K562 (cell line): ENCODE measurements around the gene ADRA2B. TPM values are rescaled to one million over a fixed set of nuclear protein-coding genes. Genes with fewer than 3 reads are reported as not detected.

Source experiments
- ATAC-seq: fragments of 200-7000 bp; cut with Tn5 transposase; 3 replicates; pipeline ENCODE4 v1.9.1; 2020; ENCODE audit warnings: moderate library complexity
- BruUV-seq: library from RNA; stranded (reverse); fragments of 400-500 nt; replicated peaks from 2 replicates; lab custom pipeline; 2021; lab: Mats Ljungman, UMichigan
- CTCF ChIA-PET: fragments of 300-600 bp; formaldehyde crosslinking; extraction: SDS; loops from one replicate; lab custom pipeline; 2021; ENCODE audit warnings: low intra/inter-chr PET ratio; lab: Yijun Ruan, JAX
- POLR2A ChIA-PET: fragments of 300-600, 350-650 bp; sonication (Branson Sonifier 250); formaldehyde crosslinking; extraction: SDS; loops from one replicate; lab custom pipeline; 2021; ENCODE audit warnings: antibody characterized with exemption, inconsistent platforms; lab: Yijun Ruan, JAX
- DNase-seq, 4 experiments: peaks; one replicate each; pipeline versions ENCODE4 v3.0.0 to v3.0.0-alpha.2; 2011 to 2018; ENCODE audit warnings: low spot score in 3 of 4, mixed read lengths in 3 of 4; ENCODE audit errors: extremely low read depth in 1 of 4
- FAIRE-seq: peaks from 2 replicates; lab custom pipeline; 2011; peaks lifted over from hg19 to GRCh38; lab: Jason Lieb, UNC
- H2AFZ ChIP-seq: 2 replicates; pipeline ENCODE4 v1.6.0; 2011; ENCODE audit warnings: low read depth, low read length, control low read depth, inconsistent platforms
- H3K27ac ChIP-seq: fragments of 200-600 bp; 3 replicates; pipeline ENCODE4 v1.8.0; 2011; ENCODE audit warnings: low read depth, mild to moderate bottlenecking, control low read depth, inconsistent platforms, low read length, moderate library complexity, mixed read lengths; ENCODE audit errors: extremely low read depth
- H3K27me3 ChIP-seq, 2 experiments: fragments of 300-600 bp in 1 of 2; 2 replicates in 1 of 2; 3 replicates in 1 of 2; pipeline versions ENCODE4 v1.6.0 to v1.8.0; 2011; ENCODE audit warnings: inconsistent platforms in 2 of 2, low read length in 2 of 2, mild to moderate bottlenecking in 1 of 2, mixed read lengths in 1 of 2, moderate library complexity in 1 of 2; ENCODE audit not compliant: control insufficient read depth in 2 of 2, insufficient read depth in 2 of 2
- H3K36me3 ChIP-seq: fragments of 300-600 bp; 3 replicates; pipeline ENCODE4 v1.8.0; 2011; ENCODE audit warnings: mild to moderate bottlenecking, low read length, inconsistent platforms; ENCODE audit not compliant: control insufficient read depth, insufficient read depth
- H3K4me1 ChIP-seq, 2 experiments: fragments of 200-600 bp in 1 of 2; replicated peaks in 1 of 2; 2 replicates in 1 of 2; 3 replicates in 1 of 2; pipeline versions ENCODE4 v1.5.1 to v1.8.0; 2011; ENCODE audit warnings: inconsistent platforms in 2 of 2, low read length in 2 of 2, mild to moderate bottlenecking in 1 of 2, mixed read lengths in 1 of 2, moderate library complexity in 1 of 2; ENCODE audit not compliant: control insufficient read depth in 2 of 2, insufficient read depth in 2 of 2
- H3K4me2 ChIP-seq: 2 replicates; pipeline ENCODE4 v1.6.1; 2011; ENCODE audit warnings: low read length, control low read depth, inconsistent platforms, mixed read lengths; ENCODE audit not compliant: insufficient read depth
- H3K4me3 ChIP-seq: fragments of 200-600 bp; sonication (generic), shearing (Covaris generic); 2 replicates; pipeline ENCODE4 v1.5.1; 2016; ENCODE audit warnings: control low read depth, inconsistent platforms
- H3K79me2 ChIP-seq: fragments of 200-600 bp; 3 replicates; pipeline ENCODE4 v1.8.0; 2011; ENCODE audit warnings: low read length, inconsistent platforms; ENCODE audit not compliant: control insufficient read depth, insufficient read depth
- H3K9ac ChIP-seq, 2 experiments: 2 replicates each; pipeline versions ENCODE4 v1.6.0 to v1.6.1; 2011; ENCODE audit warnings: low read depth in 2 of 2, low read length in 2 of 2, control low read depth in 1 of 2, inconsistent platforms in 1 of 2, mild to moderate bottlenecking in 1 of 2, mixed read lengths in 1 of 2; ENCODE audit not compliant: insufficient read depth in 1 of 2
- H3K9me1 ChIP-seq: one replicate; pipeline ENCODE4 v1.6.0; 2011; ENCODE audit warnings: inconsistent platforms, mild to moderate bottlenecking, low read length, moderate library complexity; ENCODE audit not compliant: control insufficient read depth, insufficient read depth
- H3K9me3 ChIP-seq: replicated peaks from 2 replicates; pipeline ENCODE4 v1.5.1; 2011; ENCODE audit warnings: low read depth, low read length, inconsistent platforms; ENCODE audit not compliant: control insufficient read depth, insufficient read depth
- H4K20me1 ChIP-seq: replicated peaks from 2 replicates; pipeline ENCODE4 v1.6.1; 2011; ENCODE audit warnings: low read length, inconsistent platforms, mixed read lengths; ENCODE audit not compliant: control insufficient read depth, insufficient read depth
- CBX3 ChIP-seq, 2 experiments: IDR thresholded peaks; 1 replicate in 1 of 2; 2 replicates in 1 of 2; pipeline ENCODE4 v1.6.1; 2012; ENCODE audit warnings: inconsistent platforms in 2 of 2, low read length in 2 of 2, borderline replicate concordance in 1 of 2, control low read depth in 1 of 2
- CEBPG ChIP-seq, 3 experiments: fragments of 200-800 bp in 1 of 3; sonication (Bioruptor generic) in 1 of 3; sonication (generic) in 1 of 3; formaldehyde crosslinking in 1 of 3; IDR thresholded peaks in 2 of 3; conservative IDR thresholded peaks in 1 of 3; 2 replicates each; pipeline versions ENCODE4 v1.6.1 to v1.8.0; 2016 to 2022; ENCODE audit warnings: missing compliant biosample characterization in 2 of 3, missing genetic modification characterization in 2 of 3, mild to moderate bottlenecking in 1 of 3, missing genetic modification reagents in 1 of 3
- CTBP1 ChIP-seq: fragments of 450-650 bp; IDR thresholded peaks from 2 replicates; pipeline ENCODE4 v1.6.1; 2016; ENCODE audit warnings: borderline replicate concordance
- CTCF ChIP-seq, 3 experiments: IDR thresholded peaks in 2 of 3; conservative IDR thresholded peaks in 1 of 3; 2 replicates each; pipeline ENCODE4 v1.5.1; 2011 to 2012; ENCODE audit warnings: low read length in 3 of 3, mild to moderate bottlenecking in 3 of 3, control low read depth in 2 of 3, improper control_type of control experiment in 1 of 3, inconsistent platforms in 1 of 3, low read depth in 1 of 3, mixed read lengths in 1 of 3, moderate library complexity in 1 of 3; ENCODE audit not compliant: insufficient read depth in 2 of 3
- MCM3 ChIP-seq: fragments of 450-650 bp; IDR thresholded peaks from 2 replicates; pipeline ENCODE4 v1.6.1; 2016
- MXD1 ChIP-seq: fragments of 250-450 bp; sonication (Bioruptor Pico); IDR thresholded peaks from 2 replicates; pipeline ENCODE4 v1.8.0; 2021; ENCODE audit warnings: borderline replicate concordance, mild to moderate bottlenecking, moderate library complexity; ENCODE audit not compliant: poor library complexity, severe bottlenecking
- REST ChIP-seq, 2 experiments: fragments of 450-650 bp; formaldehyde crosslinking in 1 of 2; IDR thresholded peaks; 2 replicates each; pipeline versions ENCODE4 v1.4.0 to v1.6.1; 2014 to 2020; ENCODE audit warnings: mild to moderate bottlenecking in 2 of 2, borderline replicate concordance in 1 of 2, low read depth in 1 of 2
- SLC30A9 ChIP-seq: fragments of 250-450 bp; sonication (Bioruptor Pico); IDR thresholded peaks from 2 replicates; pipeline ENCODE4 v1.8.0; 2022; ENCODE audit warnings: mild to moderate bottlenecking, moderate library complexity
- WGBS: fragments of 100-300 bp; shearing (Covaris generic); methylation state at CpG from one replicate; pipeline ENCODE4 v1.1.6; 2016; ENCODE audit warnings: low coverage, mixed read lengths; ENCODE audit not compliant: insufficient coverage; ENCODE audit errors: missing lambda C conversion rate; 5-methylcytosine and 5-hydroxymethylcytosine counted together
- in situ Hi-C: fragments of 300-500 bp; cut with MboI; formaldehyde crosslinking; loops from 4 replicates; pipeline ENCODE4 v1.15.0; 2018; ENCODE audit warnings: inconsistent platforms, mixed read lengths
- intact Hi-C: fragments of 100-400 bp; cut with micrococcal nuclease; formaldehyde crosslinking; loops from 2 replicates; pipeline ENCODE4 v1.14.2; 2022
- polyA plus RNA-seq, 8 experiments: library from polyadenylated mRNA; depleted of rRNA in 4 of 8; stranded (reverse) in 5 of 8; unstranded in 3 of 8; fragments of >200 nt; fragmentation: Nextera tagmentation in 2 of 8; fragmentation: Illumina TruSeq in 1 of 8; extraction: Ambion mirVana in 2 of 8; extraction: Trizol in 1 of 8; gene quantifications; 2 replicates each; pipeline versions ENCODE4 v1.2.1 to v1.2.3, GENCODE V29; 2011 to 2014; ENCODE audit warnings: inconsistent platforms in 1 of 8, missing spikeins in 1 of 8
- total RNA-seq, 7 experiments: library from RNA; depleted of rRNA in 6 of 7; stranded (reverse); fragments of >200 nt in 6 of 7; fragmentation: Illumina TruSeq in 2 of 7; extraction: Trizol in 2 of 7; gene quantifications; 2 replicates each; pipeline versions ENCODE4 v1.2.1 to v1.2.3, GENCODE V29; 2011 to 2021; ENCODE audit warnings: low replicate concordance in 1 of 7

ADRA2B gene
- total and polyA plus RNA-seq, 9 of the 15 experiments (the other 6 are each of a cell fraction or from before 2014, with no cell fraction given), result not detected

- FAIRE-seq, result no peak
- H3K27ac ChIP-seq, result no peak overlapping the region
- peaks cover 22 to 85% of the 10 kb centered on the region in 2 experiments; a peak in 4 of 5 replicates for H3K27me3 ChIP-seq
- H3K4me1 ChIP-seq, result peaks cover 3 to 45% of the 10 kb centered on the region in 2 experiments; a peak in 4 of 5 replicates
- H3K9ac ChIP-seq, result no peak overlapping the region
- BruUV-seq, result no TSS peak
- in situ Hi-C loops (no loop called here), intact Hi-C loops (no loop called here)
- no peak for ATAC-seq
- H3K36me3 ChIP-seq, result no peaks in the 10 kb centered on the region
- POLR2A ChIA-PET, result no interaction called here
- H3K4me2 ChIP-seq, result no peak overlapping the region
- CTCF ChIA-PET, result no interaction called here
- no peaks in the 10 kb centered on the region for H3K9me1 ChIP-seq
- no peaks in the 10 kb centered on the region for H3K9me3 ChIP-seq
- 0% methylated on average over 5 of the region's 5 CpGs for WGBS
- peaks cover 17% of the 10 kb centered on the region for H4K20me1 ChIP-seq
- no peaks in the 10 kb centered on the region for H3K79me2 ChIP-seq
- DNase-seq, result no peak
- H3K4me3 ChIP-seq, result no peak overlapping the region
- H2AFZ ChIP-seq, result no peak overlapping the region
- TF ChIP-seq CEBPG (CRISPR knock-in tag; IDR thresholded peaks at IDR 0.05) (peak; percentile 57; the same call in 1 of the 2 replicates), CEBPG (tag; conservative IDR thresholded peaks at IDR 0.05 in 1 of 2, IDR thresholded peaks at IDR 0.05 in 1 of 2) (peak in 1 of 2 experiments; percentile 56; a peak in 2 of 4 replicates), MCM3 (no peak), CTBP1 (0 out of 2 replicates have a peak, but pooled peaks have one; percentile 33), REST (IDR thresholded peaks at IDR 0.05; ENCODE audit: borderline replicate concordance) (peak; percentile 30; the same call in 1 of the 2 replicates), REST (CRISPR knock-in tag; IDR thresholded peaks at IDR 0.05; ENCODE audit: low read depth) (no peak), SLC30A9 (CRISPR knock-in tag) (no peak), CTCF (IDR thresholded peaks at IDR 0.05 in 2 of 3, conservative IDR thresholded peaks at IDR 0.05 in 1 of 3; ENCODE audit: insufficient read depth in 2 of 3, low read depth in 1 of 3, low read length in 3 of 3) (peak; percentile 10 to 33 (median 19); a peak in 2 of 6 replicates), MXD1 (CRISPR knock-in tag) (no peak), CBX3 (IDR thresholded peaks at IDR 0.05; ENCODE audit: borderline replicate concordance in 1 of 2, low read length in 2 of 2) (no peak)
Measured at GRCh38 chr2:96119389-96119751, 3.0 kb upstream of the ADRA2B start.
